Activated effector memory CD4-positive, alpha-beta T cell treated with Interleukin-2 at 50 U/mL for 16 hours (primary cell): ENCODE measurements around the gene ENGASE.
"Not testable (repeated sequence)": the region's sequence is repeated elsewhere in the genome, so short reads cannot be mapped to it uniquely, and the experiment has no call there.

Experiments
- DNase-seq: peaks from one replicate; pipeline ENCODE4 v3.0.0-alpha.2; 2020

The ENGASE gene

GRCh38 chr17:79053251-79053925, 21.2 kb upstream of the ENGASE start:
- no peak for DNase-seq

GRCh38 chr17:79054200-79054960, 20.2 kb upstream of the ENGASE start:
- no peak for DNase-seq

- DNase-seq, result no peak
Observed at GRCh38 chr17:79055197-79055596, 19.4 kb upstream of the ENGASE start.

- no peak for DNase-seq
Observed at GRCh38 chr17:79057737-79058385, 16.8 kb upstream of the ENGASE start.

GRCh38 chr17:79062691-79063090, 11.9 kb upstream of the ENGASE start:
- DNase-seq, result no peak

GRCh38 chr17:79064026-79064425, 10.6 kb upstream of the ENGASE start:
- DNase-seq, result no peak

GRCh38 chr17:79065105-79065670, 9.4 kb upstream of the ENGASE start:
- peak; percentile 35 for DNase-seq

GRCh38 chr17:79066963-79067362, 7.7 kb upstream of the ENGASE start:
- DNase-seq, result no peak

- no peak for DNase-seq
Observed at GRCh38 chr17:79070266-79070880, 4.3 kb upstream of the ENGASE start.

GRCh38 chr17:79071161-79071740, 3.4 kb upstream of the ENGASE start:
- no peak for DNase-seq

GRCh38 chr17:79072544-79072943, 2.1 kb upstream of the ENGASE start:
- DNase-seq, result no peak

GRCh38 chr17:79073016-79073705, 1.5 kb upstream of the ENGASE start:
- no peak for DNase-seq

GRCh38 chr17:79073706-79074088, 927 bp upstream of the ENGASE start:
- no peak for DNase-seq

GRCh38 chr17:79074121-79074648, 439 bp upstream of the ENGASE start:
- not testable (repeated sequence) for DNase-seq

- DNase-seq, result no peak
Observed at GRCh38 chr17:79075446-79075750, 774 bp downstream of the ENGASE start.

GRCh38 chr17:79075861-79076406, 1.3 kb downstream of the ENGASE start:
- no peak for DNase-seq

GRCh38 chr17:79077587-79077986, 3.0 kb downstream of the ENGASE start:
- DNase-seq, result no peak

- no peak for DNase-seq
Observed at GRCh38 chr17:79078476-79079190, 4.0 kb downstream of the ENGASE start.

GRCh38 chr17:79079421-79080200, 5.0 kb downstream of the ENGASE start:
- DNase-seq, result no peak

- no peak for DNase-seq
Observed at GRCh38 chr17:79080349-79080748, 5.7 kb downstream of the ENGASE start.
